ENCODE measurements around the gene SPINK8.
"Not testable (repeated sequence)": the region's sequence is repeated elsewhere in the genome, so short reads cannot be mapped to it uniquely, and the experiment has no call there.

The SPINK8 gene

GRCh38 chr3:48343432-48343831 lies 10.0 kb upstream of the SPINK8 start:
- no peak overlapping the region for H3K4me3 ChIP-seq (ENCODE audit: low read length, poor library complexity, severe bottlenecking)
- H3K9me2 ChIP-seq (replicated peaks; ENCODE audit: low read depth, low read length), result no peaks in the 10 kb centered on the region
- H3F3A ChIP-seq (ENCODE audit: low read depth), result no peaks in the 10 kb centered on the region
- H3K9ac ChIP-seq (ENCODE audit: low read depth, low read length, poor library complexity, severe bottlenecking), result no peak overlapping the region
- no peaks in the 10 kb centered on the region for H3K79me2 ChIP-seq (ENCODE audit: insufficient read depth, low read length)
- no peaks in the 10 kb centered on the region for H3K27me3 ChIP-seq (ENCODE audit: insufficient read depth, low read length, poor library complexity, severe bottlenecking)
- no peaks in the 10 kb centered on the region for H3K36me3 ChIP-seq (ENCODE audit: insufficient read depth, low read length)
- no peak overlapping the region for H2AFZ ChIP-seq (ENCODE audit: low read length)
- H4K20me1 ChIP-seq (ENCODE audit: insufficient read depth, low read length, poor library complexity, severe bottlenecking), result no peaks in the 10 kb centered on the region
- TF ChIP-seq EZH2phosphoT487 (IDR thresholded peaks at IDR 0.05; ENCODE audit: borderline replicate concordance) (no peak), CTCF (conservative IDR thresholded peaks at IDR 0.05; ENCODE audit: low read length) (no peak)
- H3K9me3 ChIP-seq (ENCODE audit: insufficient read depth, low read depth, low read length), result no peaks in the 10 kb centered on the region
- no peaks in the 10 kb centered on the region for H3K4me1 ChIP-seq (ENCODE audit: insufficient read depth, low read length, poor library complexity, severe bottlenecking)
- H3K4me2 ChIP-seq (ENCODE audit: low read depth, low read length, poor library complexity, severe bottlenecking), result no peak overlapping the region

GRCh38 chr3:48338635-48339034 lies 5.2 kb upstream of the SPINK8 start:
- Histone ChIP-seq H2AFZ (ENCODE audit: low read length) (no peak overlapping the region; the same call in 1 of the 2 replicates), H3K9ac (ENCODE audit: low read depth, low read length, poor library complexity, severe bottlenecking) (no peak overlapping the region), H3K4me3 (ENCODE audit: low read length, poor library complexity, severe bottlenecking) (no peak overlapping the region), H3K9me2 (replicated peaks; ENCODE audit: low read depth, low read length) (no peaks in the 10 kb centered on the region), H3K4me1 (ENCODE audit: insufficient read depth, low read length, poor library complexity, severe bottlenecking) (no peaks in the 10 kb centered on the region), H4K20me1 (ENCODE audit: insufficient read depth, low read length, poor library complexity, severe bottlenecking) (no peaks in the 10 kb centered on the region), H3K79me2 (ENCODE audit: insufficient read depth, low read length) (no peaks in the 10 kb centered on the region), H3F3A (ENCODE audit: low read depth) (no peaks in the 10 kb centered on the region), H3K36me3 (ENCODE audit: insufficient read depth, low read length) (no peaks in the 10 kb centered on the region), H3K27me3 (ENCODE audit: insufficient read depth, low read length, poor library complexity, severe bottlenecking) (no peaks in the 10 kb centered on the region), H3K4me2 (ENCODE audit: low read depth, low read length, poor library complexity, severe bottlenecking) (no peak overlapping the region), H3K9me3 (ENCODE audit: insufficient read depth, low read depth, low read length) (no peaks in the 10 kb centered on the region)
- TF ChIP-seq EZH2phosphoT487 (IDR thresholded peaks at IDR 0.05; ENCODE audit: borderline replicate concordance) (no peak), CTCF (conservative IDR thresholded peaks at IDR 0.05; ENCODE audit: low read length) (no peak)

DNA sequence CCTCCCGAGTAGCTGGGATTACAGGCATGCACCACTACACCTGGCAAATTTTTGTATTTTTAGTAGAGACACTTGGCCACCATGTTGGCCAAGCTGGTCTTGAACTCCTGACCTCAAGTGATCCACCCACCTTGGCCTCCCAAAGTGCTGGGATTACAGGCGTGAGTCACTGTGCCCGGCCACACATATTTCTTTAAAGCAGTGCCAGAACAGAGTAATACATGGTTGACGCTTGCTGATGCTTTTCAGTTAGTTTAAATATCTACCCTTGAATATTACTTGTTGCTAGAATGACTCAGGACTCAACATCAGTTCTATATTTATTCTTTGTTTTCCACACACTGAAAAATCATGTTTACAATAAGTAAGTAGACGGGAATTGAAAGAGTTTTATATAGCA lies 4.1 kb upstream of the SPINK8 start:
- H3K27me3 ChIP-seq (ENCODE audit: insufficient read depth, low read length, poor library complexity, severe bottlenecking); H3K4me3 ChIP-seq (ENCODE audit: low read length, poor library complexity, severe bottlenecking); H3K79me2 ChIP-seq (ENCODE audit: insufficient read depth, low read length); H3K4me1 ChIP-seq (ENCODE audit: insufficient read depth, low read length, poor library complexity, severe bottlenecking); H3K9me3 ChIP-seq (ENCODE audit: insufficient read depth, low read depth, low read length); H2AFZ ChIP-seq (ENCODE audit: low read length); H3K9ac ChIP-seq (ENCODE audit: low read depth, low read length, poor library complexity, severe bottlenecking); H4K20me1 ChIP-seq (ENCODE audit: insufficient read depth, low read length, poor library complexity, severe bottlenecking); H3K36me3 ChIP-seq (ENCODE audit: insufficient read depth, low read length); H3F3A ChIP-seq (ENCODE audit: low read depth); H3K9me2 ChIP-seq (replicated peaks; ENCODE audit: low read depth, low read length); H3K4me2 ChIP-seq (ENCODE audit: low read depth, low read length, poor library complexity, severe bottlenecking): not testable (repeated sequence)

DNA sequence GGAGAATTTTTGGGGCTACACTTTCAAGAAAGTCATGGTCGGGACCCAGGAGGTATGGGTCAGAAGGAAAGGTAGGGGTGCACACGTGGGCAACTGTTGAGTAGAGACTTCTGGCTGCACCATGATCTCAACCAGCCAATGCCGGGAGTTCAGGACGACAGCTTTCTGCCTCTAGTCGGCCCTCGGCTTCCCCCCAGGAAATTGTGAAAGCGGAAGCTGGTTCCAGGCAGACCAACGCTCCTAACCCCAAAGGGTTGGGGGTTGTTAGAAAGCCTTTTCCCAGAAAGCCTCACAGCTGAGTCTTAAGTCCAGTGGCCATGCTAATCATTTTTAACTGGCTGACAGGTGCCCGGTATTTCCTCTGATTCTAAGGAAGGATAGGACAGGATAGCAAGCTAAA lies 1.8 kb upstream of the SPINK8 start:
- H3K4me2 ChIP-seq (ENCODE audit: low read depth, low read length, poor library complexity, severe bottlenecking); H3K4me1 ChIP-seq (ENCODE audit: insufficient read depth, low read length, poor library complexity, severe bottlenecking): not testable (repeated sequence)

More for the DNA sequence above, 1.8 kb upstream of the SPINK8 start:
- not testable (repeated sequence) for H3K27me3 ChIP-seq (ENCODE audit: insufficient read depth, low read length, poor library complexity, severe bottlenecking); H3K4me3 ChIP-seq (ENCODE audit: low read length, poor library complexity, severe bottlenecking); H3K9me3 ChIP-seq (ENCODE audit: insufficient read depth, low read depth, low read length); H2AFZ ChIP-seq (ENCODE audit: low read length); H3F3A ChIP-seq (ENCODE audit: low read depth); H4K20me1 ChIP-seq (ENCODE audit: insufficient read depth, low read length, poor library complexity, severe bottlenecking); H3K9me2 ChIP-seq (replicated peaks; ENCODE audit: low read depth, low read length); H3K36me3 ChIP-seq (ENCODE audit: insufficient read depth, low read length); H3K79me2 ChIP-seq (ENCODE audit: insufficient read depth, low read length); H3K9ac ChIP-seq (ENCODE audit: low read depth, low read length, poor library complexity, severe bottlenecking)
